NCI-H524 treated with DMSO at 0.1 percent for 48 hours (cell line): ENCODE results near the gene CMPK2.

Source experiments
- DNase-seq: peaks from one replicate; lab custom pipeline; 2025; lab: John Stamatoyannopoulos, UW

CMPK2 gene

GRCh38 chr2:6841537-6842287 lies 24.0 kb downstream of the CMPK2 start:
- no peak for DNase-seq

- no peak for DNase-seq
Observed at GRCh38 chr2:6838673-6839319, 26.9 kb downstream of the CMPK2 start.

- no peak for DNase-seq
Observed at GRCh38 chr2:6835467-6835866, 30.2 kb downstream of the CMPK2 start.

- DNase-seq: no peak
Observed at GRCh38 chr2:6834163-6834562, 31.5 kb downstream of the CMPK2 start.

GRCh38 chr2:6833300-6833604 lies 32.5 kb downstream of the CMPK2 start:
- DNase-seq: no peak

GRCh38 chr2:6832596-6833299 lies 33.0 kb downstream of the CMPK2 start:
- DNase-seq: no peak

GRCh38 chr2:6831229-6831628 lies 34.5 kb downstream of the CMPK2 start:
- no peak for DNase-seq

GRCh38 chr2:6828299-6828584 lies 37.5 kb downstream of the CMPK2 start:
- DNase-seq: peak; percentile 19

GRCh38 chr2:6827566-6828298 lies 38.0 kb downstream of the CMPK2 start:
- DNase-seq: no peak

- DNase-seq: no peak
Observed at GRCh38 chr2:6826081-6826913, 39.4 kb downstream of the CMPK2 start.

- no peak for DNase-seq
Observed at GRCh38 chr2:6824962-6825361, 40.7 kb downstream of the CMPK2 start.

GRCh38 chr2:6823111-6823510 lies 42.6 kb downstream of the CMPK2 start:
- no peak for DNase-seq

- no peak for DNase-seq
Observed at GRCh38 chr2:6822406-6822805, 43.3 kb downstream of the CMPK2 start.

- DNase-seq: no peak
Observed at GRCh38 chr2:6820903-6821584, 44.7 kb downstream of the CMPK2 start.

GRCh38 chr2:6820236-6820635 lies 45.5 kb downstream of the CMPK2 start:
- no peak for DNase-seq

- no peak for DNase-seq
Observed at GRCh38 chr2:6819668-6820067, 46.0 kb downstream of the CMPK2 start.

- no peak for DNase-seq
Observed at GRCh38 chr2:6818012-6818411, 47.7 kb downstream of the CMPK2 start.

- no peak for DNase-seq
Observed at GRCh38 chr2:6814869-6815268, 50.8 kb downstream of the CMPK2 start.

- DNase-seq: no peak
Observed at GRCh38 chr2:6814312-6814711, 51.4 kb downstream of the CMPK2 start.

- no peak for DNase-seq
Observed at GRCh38 chr2:6813573-6813972, 52.1 kb downstream of the CMPK2 start.

- no peak for DNase-seq
Observed at GRCh38 chr2:6812857-6813530, 52.7 kb downstream of the CMPK2 start.
